ENCODE data around the gene NTRK3.

NTRK3 gene

GRCh38 chr15:87863152-87863551, 393.4 kb downstream of the NTRK3 start:
- no peak for ATAC-seq

GRCh38 chr15:87860743-87861142, 395.8 kb downstream of the NTRK3 start:
- TF ChIP-seq SNAI2 (CRISPR knock-in tag; IDR thresholded peaks at IDR 0.05) = no peak
- no peak for TF ChIP-seq ISL1 (CRISPR knock-in tag; IDR thresholded peaks at IDR 0.05)
- TF ChIP-seq ZNF70 (CRISPR knock-in tag; IDR thresholded peaks at IDR 0.05) = no peak
- no peak for TF ChIP-seq RARB (CRISPR knock-in tag; IDR thresholded peaks at IDR 0.05)
- TF ChIP-seq PPARA (CRISPR knock-in tag; IDR thresholded peaks at IDR 0.05; ENCODE audit: borderline replicate concordance) = no peak
- TF ChIP-seq PATZ1 (CRISPR knock-in tag; IDR thresholded peaks at IDR 0.05; ENCODE audit: borderline replicate concordance) = no peak
- no peak for TF ChIP-seq TOX (CRISPR knock-in tag; IDR thresholded peaks at IDR 0.05; ENCODE audit: borderline replicate concordance)
- no peak for TF ChIP-seq GLIS3 (CRISPR knock-in tag; IDR thresholded peaks at IDR 0.05)
- no peak for ATAC-seq

More at GRCh38 chr15:87863152-87863551, 393.4 kb downstream of the NTRK3 start:
- TF ChIP-seq OSR1 (CRISPR knock-in tag; IDR thresholded peaks at IDR 0.05) (no peak), ZNF565 (CRISPR knock-in tag; conservative IDR thresholded peaks at IDR 0.05; ENCODE audit: low read depth) (no peak), GLIS3 (CRISPR knock-in tag; IDR thresholded peaks at IDR 0.05) (no peak), TOX (CRISPR knock-in tag; IDR thresholded peaks at IDR 0.05; ENCODE audit: borderline replicate concordance) (no peak), RARB (CRISPR knock-in tag; IDR thresholded peaks at IDR 0.05) (no peak), ESRRG (CRISPR knock-in tag; IDR thresholded peaks at IDR 0.05) (no peak), BACH2 (CRISPR knock-in tag; IDR thresholded peaks at IDR 0.05; ENCODE audit: borderline replicate concordance) (no peak), PPARA (CRISPR knock-in tag; IDR thresholded peaks at IDR 0.05; ENCODE audit: borderline replicate concordance) (no peak), ZNF70 (CRISPR knock-in tag; IDR thresholded peaks at IDR 0.05) (no peak), ISL1 (CRISPR knock-in tag; IDR thresholded peaks at IDR 0.05) (no peak), TSHZ2 (CRISPR knock-in tag; IDR thresholded peaks at IDR 0.05) (no peak), ZNF8 (CRISPR knock-in tag; IDR thresholded peaks at IDR 0.05) (no peak), ZC3H10 (CRISPR knock-in tag; IDR thresholded peaks at IDR 0.05) (no peak)

GRCh38 chr15:87858651-87859050, 397.9 kb downstream of the NTRK3 start:
- ATAC-seq = no peak
- TF ChIP-seq ARNTL (CRISPR knock-in tag; IDR thresholded peaks at IDR 0.05; ENCODE audit: borderline replicate concordance, low read depth) (no peak), ISL1 (CRISPR knock-in tag; IDR thresholded peaks at IDR 0.05) (no peak)

GRCh38 chr15:87851497-87851896, 405.0 kb downstream of the NTRK3 start:
- ATAC-seq = no peak
- TF ChIP-seq CSDC2 (CRISPR knock-in tag; IDR thresholded peaks at IDR 0.05) = no peak
- TF ChIP-seq PATZ1 (CRISPR knock-in tag; IDR thresholded peaks at IDR 0.05; ENCODE audit: borderline replicate concordance) = no peak
- TF ChIP-seq ZFP3 (CRISPR knock-in tag; IDR thresholded peaks at IDR 0.05) = no peak
- TF ChIP-seq TOX (CRISPR knock-in tag; IDR thresholded peaks at IDR 0.05; ENCODE audit: borderline replicate concordance) = no peak
- TF ChIP-seq TCF4 (CRISPR knock-in tag; IDR thresholded peaks at IDR 0.05; ENCODE audit: borderline replicate concordance) = no peak
- TF ChIP-seq ZC3H10 (CRISPR knock-in tag; IDR thresholded peaks at IDR 0.05) = no peak
- TF ChIP-seq ZNF70 (CRISPR knock-in tag; IDR thresholded peaks at IDR 0.05) = no peak
- no peak for TF ChIP-seq RARB (CRISPR knock-in tag; IDR thresholded peaks at IDR 0.05)
- no peak for TF ChIP-seq ZFP30 (CRISPR knock-in tag; IDR thresholded peaks at IDR 0.05)
- no peak for TF ChIP-seq CREB5 (CRISPR knock-in tag; IDR thresholded peaks at IDR 0.05; ENCODE audit: low read depth)
- TF ChIP-seq GLIS3 (CRISPR knock-in tag; IDR thresholded peaks at IDR 0.05) = no peak
- no peak for TF ChIP-seq PPARA (CRISPR knock-in tag; IDR thresholded peaks at IDR 0.05; ENCODE audit: borderline replicate concordance)
- no peak for TF ChIP-seq TSHZ2 (CRISPR knock-in tag; IDR thresholded peaks at IDR 0.05)
- no peak for TF ChIP-seq CSRNP3 (CRISPR knock-in tag; IDR thresholded peaks at IDR 0.05)
- TF ChIP-seq SNAI2 (CRISPR knock-in tag; IDR thresholded peaks at IDR 0.05) = no peak
- TF ChIP-seq ZNF565 (CRISPR knock-in tag; conservative IDR thresholded peaks at IDR 0.05; ENCODE audit: low read depth) = no peak

Data from SK-N-SH treated with all-trans-retinoic acid at 6 μM for 48 hours (cell line).